ENCODE measurements around the gene KLK10. TPM values are rescaled to one million over a fixed set of nuclear protein-coding genes. Genes with fewer than 3 reads are reported as not detected.

The KLK10 gene
- total RNA-seq, 1 donor from 2014 or later, result 6.7 TPM

GRCh38 chr19:51025809-51026553 is 6.5 kb upstream of the KLK10 start:
- DNase-seq (ENCODE audit: low read depth), result no peak
- no peak for TF ChIP-seq CTCF (IDR thresholded peaks at IDR 0.05; ENCODE audit: insufficient read depth, low read length, poor library complexity, severe bottlenecking)
- H3K4me3 ChIP-seq (ENCODE audit: low read depth, low read length), result no peak overlapping the region

GRCh38 chr19:51025401-51025800 is 5.9 kb upstream of the KLK10 start:
- H3K4me3 ChIP-seq (ENCODE audit: low read depth, low read length), result no peak overlapping the region

More at GRCh38 chr19:51025809-51026553, 6.5 kb upstream of the KLK10 start:
- Histone ChIP-seq H3K36me3 (ENCODE audit: control insufficient read depth, insufficient read depth, low read length) (no peaks in the 10 kb centered on the region), H3K27me3 (ENCODE audit: control insufficient read depth, insufficient read depth, low read length) (peaks cover 2% of the 10 kb centered on the region)

GRCh38 chr19:51024924-51025323 is 5.4 kb upstream of the KLK10 start:
- H3K36me3 ChIP-seq (ENCODE audit: control insufficient read depth, insufficient read depth, low read length), result no peaks in the 10 kb centered on the region

More at GRCh38 chr19:51025401-51025800, 5.9 kb upstream of the KLK10 start:
- TF ChIP-seq CTCF (IDR thresholded peaks at IDR 0.05; ENCODE audit: insufficient read depth, low read length, poor library complexity, severe bottlenecking), result no peak
- no peak for DNase-seq (ENCODE audit: low read depth)
- H3K27me3 ChIP-seq (ENCODE audit: control insufficient read depth, insufficient read depth, low read length), result peaks cover 3% of the 10 kb centered on the region
- H3K36me3 ChIP-seq (ENCODE audit: control insufficient read depth, insufficient read depth, low read length), result no peaks in the 10 kb centered on the region

GRCh38 chr19:51023946-51024345 is 4.4 kb upstream of the KLK10 start:
- no peak overlapping the region for H3K4me3 ChIP-seq (ENCODE audit: low read depth, low read length)
- TF ChIP-seq CTCF (IDR thresholded peaks at IDR 0.05; ENCODE audit: insufficient read depth, low read length, poor library complexity, severe bottlenecking), result no peak
- H3K36me3 ChIP-seq (ENCODE audit: control insufficient read depth, insufficient read depth, low read length), result no peaks in the 10 kb centered on the region
- H3K27me3 ChIP-seq (ENCODE audit: control insufficient read depth, insufficient read depth, low read length), result peaks cover 15% of the 10 kb centered on the region
- DNase-seq (ENCODE audit: low read depth), result no peak

More at GRCh38 chr19:51024924-51025323, 5.4 kb upstream of the KLK10 start:
- no peak for TF ChIP-seq CTCF (IDR thresholded peaks at IDR 0.05; ENCODE audit: insufficient read depth, low read length, poor library complexity, severe bottlenecking)
- Histone ChIP-seq H3K27me3 (ENCODE audit: control insufficient read depth, insufficient read depth, low read length) (peaks cover 8% of the 10 kb centered on the region), H3K4me3 (ENCODE audit: low read depth, low read length) (no peak overlapping the region)
- no peak for DNase-seq (ENCODE audit: low read depth)

GRCh38 chr19:51022526-51022925 is 3.0 kb upstream of the KLK10 start:
- Histone ChIP-seq H3K4me3 (ENCODE audit: low read depth, low read length) (no peak overlapping the region), H3K36me3 (ENCODE audit: control insufficient read depth, insufficient read depth, low read length) (no peaks in the 10 kb centered on the region), H3K27me3 (ENCODE audit: control insufficient read depth, insufficient read depth, low read length) (peaks cover 26% of the 10 kb centered on the region)
- DNase-seq (ENCODE audit: low read depth), result no peak
- TF ChIP-seq CTCF (IDR thresholded peaks at IDR 0.05; ENCODE audit: insufficient read depth, low read length, poor library complexity, severe bottlenecking), result no peak
